G401 (cell line): Measurements from ENCODE around the gene UNC13B. TPM values are rescaled to one million over a fixed set of nuclear protein-coding genes. Genes with fewer than 3 reads are reported as not detected.
"Not testable (repeated sequence)": the region's sequence is repeated elsewhere in the genome, so short reads cannot be mapped to it uniquely, and the experiment has no call there.

ENCODE experiments used
- DNase-seq: peaks from one replicate; pipeline ENCODE4 v3.0.0-alpha.2; 2015; ENCODE audit warnings: low spot score
- in situ Hi-C: cut with HindIII; loops from 2 replicates; pipeline ENCODE4 v1.10.0; 2016; ENCODE audit warnings: low sequenced_read_pairs, mixed read lengths
- total RNA-seq: library from RNA; depleted of rRNA; stranded (reverse); fragments of >200 nt; shearing (Covaris generic); gene quantifications from 2 replicates; pipeline ENCODE4 v1.2.3, GENCODE V29; 2014

Gene UNC13B
- total RNA-seq, 1 experiment from 2014 or later: 10.3 TPM

DNA sequence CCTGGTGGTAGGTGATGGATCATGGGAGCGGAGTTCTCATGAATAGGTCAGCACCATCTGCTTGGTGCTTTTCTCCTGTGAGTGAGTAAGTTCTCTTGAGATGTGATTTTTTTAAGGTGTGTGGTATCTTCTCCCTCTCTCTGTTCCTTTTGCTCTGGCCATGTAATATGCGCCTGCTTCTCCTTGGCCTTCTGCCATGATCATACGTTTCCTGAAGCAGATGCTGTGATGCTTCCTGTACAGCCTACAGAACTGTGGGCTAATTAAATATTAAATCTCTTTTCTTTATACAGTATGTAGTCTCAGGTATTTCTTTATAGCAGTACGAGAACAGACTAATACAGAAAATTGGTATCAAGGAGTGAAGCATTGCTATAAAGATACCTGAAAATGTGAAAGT, 36.4 kb downstream of the UNC13B start:
- in situ Hi-C loops: no loop called here
- no peak for DNase-seq

- in situ Hi-C loops: no loop called here
- DNase-seq: no peak
Observed at GRCh38 chr9:35203528-35203927, 41.7 kb downstream of the UNC13B start.

- in situ Hi-C loops: no loop called here
- no peak for DNase-seq
Observed at GRCh38 chr9:35205340-35205739, 43.5 kb downstream of the UNC13B start.

- in situ Hi-C loops: no loop called here
Observed at GRCh38 chr9:35211854-35212253, 50.0 kb downstream of the UNC13B start.

GRCh38 chr9:35220659-35221338, 59.0 kb downstream of the UNC13B start:
- no peak for DNase-seq

More at GRCh38 chr9:35211854-35212253, 50.0 kb downstream of the UNC13B start:
- DNase-seq: no peak

DNA sequence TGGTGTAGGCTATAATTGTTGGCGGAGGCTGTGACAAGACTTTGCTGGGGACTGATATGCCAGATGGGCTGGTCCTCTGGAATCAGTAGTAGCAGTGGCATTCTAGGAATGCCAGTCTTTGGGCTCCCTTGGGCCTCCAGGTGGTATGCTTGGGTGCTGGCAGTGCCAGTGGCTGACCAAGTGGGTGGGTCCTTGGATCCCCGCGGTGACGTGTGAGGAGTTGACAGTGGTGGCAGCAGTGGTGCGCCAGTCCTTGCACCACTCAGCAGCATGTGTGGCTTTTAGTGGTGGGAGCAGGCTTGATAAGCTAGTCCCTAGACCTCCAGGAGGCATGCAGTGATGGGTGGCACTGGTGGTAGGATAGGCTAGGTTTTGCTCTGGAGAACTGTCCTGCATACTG, 63.9 kb downstream of the UNC13B start:
- DNase-seq: no peak
- in situ Hi-C loops: no loop called here

More at GRCh38 chr9:35220659-35221338, 59.0 kb downstream of the UNC13B start:
- in situ Hi-C loops: no loop called here

- in situ Hi-C loops: no loop called here
- DNase-seq: no peak
Observed at GRCh38 chr9:35226651-35227050, 64.8 kb downstream of the UNC13B start.

- no peak for DNase-seq
- in situ Hi-C loops: no loop called here
Observed at GRCh38 chr9:35227284-35227683, 65.5 kb downstream of the UNC13B start.

- DNase-seq: no peak
- in situ Hi-C loops: no loop called here
Observed at GRCh38 chr9:35229066-35229778, 67.4 kb downstream of the UNC13B start.

DNA sequence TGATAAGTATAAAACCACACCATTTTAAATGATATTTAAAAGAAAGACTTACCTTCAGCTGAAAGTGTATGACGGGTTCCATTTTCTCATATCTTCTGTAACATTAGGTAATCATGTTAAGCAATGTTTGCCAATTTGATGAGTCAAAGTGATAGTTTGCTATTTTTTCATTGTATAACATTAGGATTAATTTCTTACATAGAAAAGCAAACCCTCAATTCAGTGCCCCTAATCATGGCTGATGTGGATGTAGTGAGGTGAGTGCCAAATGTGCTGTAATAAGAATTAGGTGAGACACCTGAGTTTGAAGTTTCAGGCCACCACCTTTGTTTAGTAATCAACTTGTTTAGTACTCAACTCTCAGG, 68.0 kb downstream of the UNC13B start:
- DNase-seq: no peak
- in situ Hi-C loops: no loop called here

- in situ Hi-C loops: no loop called here
- no peak for DNase-seq
Observed at GRCh38 chr9:35232867-35233544, 71.2 kb downstream of the UNC13B start.

GRCh38 chr9:35236692-35237091, 74.9 kb downstream of the UNC13B start:
- in situ Hi-C loops: no loop called here
- DNase-seq: no peak

DNA sequence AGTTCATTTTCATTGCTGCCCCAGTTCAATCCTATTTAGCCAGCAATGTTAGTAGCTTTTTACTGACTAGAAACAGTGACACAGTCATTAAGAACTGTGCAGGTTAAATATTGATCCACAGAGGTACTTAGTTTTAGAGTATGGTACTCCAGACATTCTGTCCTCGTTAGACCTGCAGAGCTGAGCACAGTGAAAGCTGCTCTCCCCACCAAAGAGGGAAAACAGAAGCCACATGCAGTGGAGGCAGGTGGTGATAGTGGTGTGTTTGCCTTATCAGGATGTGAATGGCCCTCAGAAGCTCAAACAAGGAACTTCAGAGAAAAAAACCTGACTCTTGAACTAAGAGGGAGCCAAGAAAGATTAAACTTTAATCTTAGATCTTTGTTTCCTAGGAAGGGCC, 75.5 kb downstream of the UNC13B start:
- DNase-seq: no peak
- in situ Hi-C loops: no loop called here

GRCh38 chr9:35245945-35246344, 84.1 kb downstream of the UNC13B start:
- in situ Hi-C loops: not testable (repeated sequence)

DNA sequence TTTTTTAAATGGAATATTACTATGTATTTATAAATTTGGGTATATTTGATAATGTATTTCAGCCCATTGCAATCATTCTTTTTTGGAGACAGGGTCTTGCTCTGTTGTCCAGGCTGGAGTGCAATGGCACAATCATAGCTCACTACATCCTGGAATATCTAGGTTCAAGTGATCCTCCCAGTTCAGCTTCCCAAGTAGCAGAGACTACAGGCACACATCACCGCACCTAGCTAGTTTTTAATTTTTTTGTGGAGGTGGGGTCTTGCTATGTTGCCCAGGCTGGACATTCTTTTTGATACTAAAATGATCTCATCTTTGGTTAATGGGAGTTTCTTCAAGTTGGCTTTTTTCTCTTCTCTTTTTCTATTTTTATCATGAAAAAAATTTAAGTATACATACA, 91.3 kb downstream of the UNC13B start:
- DNase-seq: no peak
- in situ Hi-C loops: no loop called here

More at GRCh38 chr9:35245945-35246344, 84.1 kb downstream of the UNC13B start:
- not testable (repeated sequence) for DNase-seq

- in situ Hi-C loops: no loop called here
- DNase-seq: no peak
Observed at GRCh38 chr9:35254237-35254636, 92.4 kb downstream of the UNC13B start.

GRCh38 chr9:35254984-35255857, 93.4 kb downstream of the UNC13B start:
- in situ Hi-C loops: no loop called here
- no peak for DNase-seq

- in situ Hi-C loops: no loop called here
- DNase-seq: no peak
Observed at GRCh38 chr9:35257986-35258659, 96.3 kb downstream of the UNC13B start.
